Neural cell (in vitro differentiated cells): ENCODE data around the gene CCT5. TPM values are rescaled to one million over a fixed set of nuclear protein-coding genes. Genes with fewer than 3 reads are reported as not detected.

Source experiments
- H2AFZ ChIP-seq: fragments of 200-600, 300-800 bp; sonication (generic), shearing (Covaris generic); 2 replicates; pipeline ENCODE4 v1.6.0; 2014; ENCODE audit warnings: low read depth, mild to moderate bottlenecking, antibody characterized with exemption, low read length, moderate library complexity
- H3F3A ChIP-seq: fragments of 200-600 bp; shearing (Covaris generic); 2 replicates; pipeline ENCODE4 v1.6.1; 2016; ENCODE audit warnings: mild to moderate bottlenecking, moderate library complexity, mixed read lengths, antibody characterized with exemption, low read length; ENCODE audit not compliant: insufficient read depth, poor library complexity, severe bottlenecking
- H3K27ac ChIP-seq: fragments of 200-600, 300-800 bp; sonication (generic), shearing (Covaris generic); 2 replicates; pipeline ENCODE4 v1.5.1; 2014; ENCODE audit warnings: mild to moderate bottlenecking, low read length, moderate library complexity
- H3K27me3 ChIP-seq: fragments of 300-800, 200-600 bp; sonication (generic), shearing (Covaris generic); 2 replicates; pipeline ENCODE4 v1.6.0; 2014; ENCODE audit warnings: mild to moderate bottlenecking, low read depth, low read length, moderate library complexity; ENCODE audit not compliant: insufficient read depth
- H3K36me3 ChIP-seq: fragments of 300-800, 200-600 bp; sonication (generic), shearing (Covaris generic); 2 replicates; pipeline ENCODE4 v1.5.1; 2014; ENCODE audit warnings: mild to moderate bottlenecking, antibody characterized with exemption, low read length, moderate library complexity; ENCODE audit not compliant: insufficient read depth
- H3K4me2 ChIP-seq: fragments of 300-800, 200-600 bp; sonication (generic), shearing (Covaris generic); 2 replicates; pipeline ENCODE4 v1.6.0; 2014; ENCODE audit warnings: mild to moderate bottlenecking, low read length
- H3K4me3 ChIP-seq: fragments of 300-800, 200-600 bp; sonication (generic), shearing (Covaris generic); 2 replicates; pipeline ENCODE4 v1.5.1; 2014; ENCODE audit warnings: mild to moderate bottlenecking, low read length, moderate library complexity
- H3K79me2 ChIP-seq: fragments of 200-600 bp; shearing (Covaris generic); replicated peaks from 2 replicates; pipeline ENCODE4 v1.6.0; 2014; ENCODE audit warnings: mild to moderate bottlenecking, low read length, moderate library complexity; ENCODE audit not compliant: insufficient read depth
- H3K9ac ChIP-seq: fragments of 300-800, 200-600 bp; sonication (generic), shearing (Covaris generic); 2 replicates; pipeline ENCODE4 v1.6.1; 2016; ENCODE audit warnings: mild to moderate bottlenecking, low read length, mixed read lengths
- H3K9me2 ChIP-seq: fragments of 200-600 bp; shearing (Covaris generic); 2 replicates; pipeline ENCODE4 v1.6.1; 2016; ENCODE audit warnings: mild to moderate bottlenecking, low read length, mixed read lengths; ENCODE audit not compliant: insufficient read depth
- H3K9me3 ChIP-seq: fragments of 200-600, 300-800 bp; sonication (generic), shearing (Covaris generic); 2 replicates; pipeline ENCODE4 v1.6.1; 2016; ENCODE audit warnings: mild to moderate bottlenecking, mixed run types, low read length, moderate library complexity, mixed read lengths
- H4K20me1 ChIP-seq: fragments of 200-600 bp; shearing (Covaris generic); 2 replicates; pipeline ENCODE4 v1.6.1; 2016; ENCODE audit warnings: mild to moderate bottlenecking, mixed run types; ENCODE audit not compliant: insufficient read depth
- CTCF ChIP-seq: fragments of 450-650 bp; IDR thresholded peaks from 2 replicates; pipeline ENCODE4 v1.5.1; 2014; ENCODE audit warnings: antibody characterized with exemption, mild to moderate bottlenecking, moderate library complexity; ENCODE audit not compliant: poor library complexity, severe bottlenecking
- EP300 ChIP-seq: fragments of 450-650 bp; conservative IDR thresholded peaks from 2 replicates; pipeline ENCODE4 v1.6.1; 2014; ENCODE audit warnings: antibody characterized with exemption, mild to moderate bottlenecking, moderate library complexity; ENCODE audit not compliant: poor library complexity, severe bottlenecking
- EZH2 ChIP-seq: fragments of 200-600, 300-800 bp; shearing (Covaris generic), sonication (generic); IDR thresholded peaks from 2 replicates; pipeline ENCODE4 v1.6.1; 2014; ENCODE audit warnings: antibody characterized with exemption, low read length, borderline replicate concordance, mild to moderate bottlenecking; ENCODE audit not compliant: insufficient read depth, poor library complexity, severe bottlenecking
- MXI1 ChIP-seq: fragments of 450-650 bp; conservative IDR thresholded peaks from 2 replicates; pipeline ENCODE4 v1.6.1; 2014; ENCODE audit warnings: antibody characterized with exemption, mild to moderate bottlenecking; ENCODE audit not compliant: poor library complexity, severe bottlenecking
- POLR2AphosphoS5 ChIP-seq: IDR thresholded peaks from 2 replicates; pipeline ENCODE4 v1.6.1; 2012
- RAD21 ChIP-seq: fragments of 450-650 bp; conservative IDR thresholded peaks from 2 replicates; pipeline ENCODE4 v1.6.1; 2014; ENCODE audit warnings: antibody characterized with exemption, mild to moderate bottlenecking, moderate library complexity
- REST ChIP-seq: IDR thresholded peaks from 2 replicates; pipeline ENCODE4 v1.6.1; 2012; ENCODE audit warnings: borderline replicate concordance
- SMC3 ChIP-seq: fragments of 450-650 bp; conservative IDR thresholded peaks from 2 replicates; pipeline ENCODE4 v1.6.1; 2014; ENCODE audit warnings: antibody characterized with exemption, mild to moderate bottlenecking, moderate library complexity; ENCODE audit not compliant: poor library complexity
- TAF1 ChIP-seq: IDR thresholded peaks from 2 replicates; pipeline ENCODE4 v1.6.1; 2012; ENCODE audit warnings: low read depth
- polyA plus RNA-seq: library from polyadenylated mRNA; depleted of rRNA; stranded (reverse); fragments of >200 nt; gene quantifications from 2 replicates; pipeline ENCODE4 v1.2.3, GENCODE V29; 2014

CCT5 gene
- polyA plus RNA-seq, 1 donor from 2014 or later, result 455 TPM

GRCh38 chr5:10265245-10266109 lies 15.4 kb downstream of the CCT5 start:
- H3K9ac ChIP-seq, result no peak overlapping the region
- no peak overlapping the region for H3K27ac ChIP-seq
- H3F3A ChIP-seq, result no peaks in the 10 kb centered on the region
- no peak overlapping the region for H3K4me3 ChIP-seq
- H3K79me2 ChIP-seq, result no peaks in the 10 kb centered on the region
- no peak overlapping the region for H3K4me2 ChIP-seq
- no peaks in the 10 kb centered on the region for H3K27me3 ChIP-seq
- H3K36me3 ChIP-seq, result no peaks in the 10 kb centered on the region
- no peaks in the 10 kb centered on the region for H4K20me1 ChIP-seq
- H3K9me3 ChIP-seq, result no peaks in the 10 kb centered on the region
- TF ChIP-seq POLR2AphosphoS5 (no peak), EZH2 (no peak), MXI1 (no peak), REST (no peak), EP300 (no peak), CTCF (no peak), SMC3 (no peak)
- H2AFZ ChIP-seq, result no peak overlapping the region
- no peaks in the 10 kb centered on the region for H3K9me2 ChIP-seq

- no peaks in the 10 kb centered on the region for H3K27me3 ChIP-seq
- H3F3A ChIP-seq, result no peaks in the 10 kb centered on the region
- no peak overlapping the region for H3K4me3 ChIP-seq
- no peaks in the 10 kb centered on the region for H3K9me3 ChIP-seq
- no peaks in the 10 kb centered on the region for H3K9me2 ChIP-seq
- no peaks in the 10 kb centered on the region for H3K36me3 ChIP-seq
- no peaks in the 10 kb centered on the region for H3K79me2 ChIP-seq
- TF ChIP-seq EZH2, result no peak
- no peak overlapping the region for H3K4me2 ChIP-seq
- H3K9ac ChIP-seq, result no peak overlapping the region
- H4K20me1 ChIP-seq, result no peaks in the 10 kb centered on the region
- no peak overlapping the region for H2AFZ ChIP-seq
- H3K27ac ChIP-seq, result no peak overlapping the region
These were observed 16.1 kb downstream of the CCT5 start for GRCh38 chr5:10266137-10266536.

- H3K4me2 ChIP-seq, result no peak overlapping the region
- H3F3A ChIP-seq, result no peaks in the 10 kb centered on the region
- no peaks in the 10 kb centered on the region for H3K9me3 ChIP-seq
- no peaks in the 10 kb centered on the region for H4K20me1 ChIP-seq
- no peak overlapping the region for H2AFZ ChIP-seq
- H3K36me3 ChIP-seq, result no peaks in the 10 kb centered on the region
- no peaks in the 10 kb centered on the region for H3K27me3 ChIP-seq
- no peak overlapping the region for H3K9ac ChIP-seq
- no peak overlapping the region for H3K27ac ChIP-seq
- no peak overlapping the region for H3K4me3 ChIP-seq
- no peaks in the 10 kb centered on the region for H3K9me2 ChIP-seq
- H3K79me2 ChIP-seq, result no peaks in the 10 kb centered on the region
- TF ChIP-seq POLR2AphosphoS5 (no peak), EZH2 (no peak), RAD21 (no peak), SMC3 (no peak), REST (no peak), MXI1 (no peak), TAF1 (no peak), EP300 (no peak)
These were observed 16.8 kb downstream of the CCT5 start for GRCh38 chr5:10266839-10267238.
